OCI-LY3 (cell line): ENCODE measurements around the gene IRF2.

Experiments used
- H2AFZ ChIP-seq: fragments of 200-600, 300-600 bp; shearing (Covaris generic); 2 replicates; pipeline ENCODE4 v1.6.0; 2014; ENCODE audit warnings: antibody characterized with exemption, low read depth, low read length
- H3K27ac ChIP-seq: fragments of 200-600, 300-600 bp; sonication (generic); 2 replicates; pipeline ENCODE4 v1.5.1; 2014; ENCODE audit warnings: mild to moderate bottlenecking, low read length, moderate library complexity, mixed read lengths
- H3K27me3 ChIP-seq: fragments of 200-600, 300-600 bp; sonication (generic); 2 replicates; pipeline ENCODE4 v1.6.1; 2014; ENCODE audit warnings: low read depth, low read length, mixed read lengths
- H3K36me3 ChIP-seq: fragments of 200-600, 300-600 bp; sonication (generic); replicated peaks from 2 replicates; pipeline ENCODE3; 2014; ENCODE audit warnings: low read depth, low read length, mixed read lengths
- H3K4me1 ChIP-seq: fragments of 300-600, 200-600 bp; sonication (generic); 2 replicates; pipeline ENCODE4 v1.6.1; 2014; ENCODE audit warnings: low read length, mixed read lengths
- H3K4me2 ChIP-seq: fragments of 200-600, 300-600 bp; sonication (generic); 2 replicates; pipeline ENCODE4 v1.6.1; 2014; ENCODE audit warnings: low read length, mixed read lengths
- H3K4me3 ChIP-seq: fragments of 300-600, 200-600 bp; sonication (generic); 2 replicates; pipeline ENCODE4 v1.5.1; 2014; ENCODE audit warnings: antibody characterized with exemption, mild to moderate bottlenecking, low read length, moderate library complexity
- H3K79me2 ChIP-seq: fragments of 300-600, 200-600 bp; shearing (Covaris generic); 2 replicates; pipeline ENCODE4 v1.6.1; 2014; ENCODE audit warnings: mild to moderate bottlenecking, low read length, mixed read lengths
- H3K9ac ChIP-seq: fragments of 300-600, 200-600 bp; shearing (Covaris generic); 2 replicates; pipeline ENCODE4 v1.6.0; 2014; ENCODE audit warnings: mild to moderate bottlenecking, low read length, moderate library complexity
- H3K9me3 ChIP-seq: fragments of 200-600, 300-600 bp; shearing (Covaris generic); 2 replicates; pipeline ENCODE4 v1.6.1; 2014; ENCODE audit warnings: low read length, mixed read lengths; ENCODE audit not compliant: insufficient read depth
- H4K20me1 ChIP-seq: fragments of 200-600, 300-600 bp; sonication (generic); 2 replicates; pipeline ENCODE4 v1.6.1; 2016; ENCODE audit warnings: low read length, mixed read lengths; ENCODE audit not compliant: insufficient read depth
- CTCF ChIP-seq: fragments of 200-600, 300-600 bp; sonication (generic); IDR thresholded peaks from 2 replicates; pipeline ENCODE4 v1.5.1; 2014; ENCODE audit warnings: antibody characterized with exemption, low read length, low read depth
- EZH2phosphoT487 ChIP-seq: fragments of 200-600 bp; shearing (Covaris generic); IDR thresholded peaks from 2 replicates; pipeline ENCODE4 v1.6.1; 2018; ENCODE audit warnings: antibody characterized with exemption, mixed run types, low read depth

IRF2 gene

GRCh38 chr4:184460499-184461285 lies 13.7 kb downstream of the IRF2 start:
- Histone ChIP-seq H4K20me1 (peaks cover 63% of the 10 kb centered on the region), H3K4me2 (no peak overlapping the region), H3K9ac (no peak overlapping the region), H3K4me1 (no peaks in the 10 kb centered on the region), H3K36me3 (no peaks in the 10 kb centered on the region), H3K4me3 (no peak overlapping the region), H3K27ac (no peak overlapping the region), H3K27me3 (no peaks in the 10 kb centered on the region), H2AFZ (no peak overlapping the region), H3K9me3 (no peaks in the 10 kb centered on the region), H3K79me2 (peaks cover 93% of the 10 kb centered on the region)
- TF ChIP-seq EZH2phosphoT487 (no peak), CTCF (no peak)

GRCh38 chr4:184459413-184459812 lies 14.9 kb downstream of the IRF2 start:
- H3K79me2 ChIP-seq = peaks cover 91% of the 10 kb centered on the region
- no peaks in the 10 kb centered on the region for H3K27me3 ChIP-seq
- no peak overlapping the region for H3K27ac ChIP-seq
- H3K4me3 ChIP-seq = no peak overlapping the region
- no peaks in the 10 kb centered on the region for H3K36me3 ChIP-seq
- no peaks in the 10 kb centered on the region for H3K9me3 ChIP-seq
- no peak overlapping the region for H2AFZ ChIP-seq
- no peak for TF ChIP-seq CTCF
- TF ChIP-seq EZH2phosphoT487 = no peak
- H4K20me1 ChIP-seq = peaks cover 62% of the 10 kb centered on the region
- H3K4me2 ChIP-seq = no peak overlapping the region
- no peak overlapping the region for H3K9ac ChIP-seq
- peaks cover 1% of the 10 kb centered on the region; the same call in 1 of the 2 replicates for H3K4me1 ChIP-seq

- H3K4me3 ChIP-seq = no peak overlapping the region
- no peaks in the 10 kb centered on the region for H3K27me3 ChIP-seq
- TF ChIP-seq EZH2phosphoT487 (no peak), CTCF (no peak)
- H3K4me1 ChIP-seq = peaks cover 13% of the 10 kb centered on the region
- H3K4me2 ChIP-seq = no peak overlapping the region
- H3K27ac ChIP-seq = no peak overlapping the region
- peaks cover 73% of the 10 kb centered on the region for H4K20me1 ChIP-seq
- no peaks in the 10 kb centered on the region for H3K9me3 ChIP-seq
- no peak overlapping the region for H2AFZ ChIP-seq
- no peak overlapping the region for H3K9ac ChIP-seq
- H3K36me3 ChIP-seq = no peaks in the 10 kb centered on the region
- H3K79me2 ChIP-seq = peaks cover 95% of the 10 kb centered on the region
These were observed 16.7 kb downstream of the IRF2 start for GRCh38 chr4:184457535-184458249.

GRCh38 chr4:184456337-184456736 lies 18.0 kb downstream of the IRF2 start:
- Histone ChIP-seq H3K9ac (no peak overlapping the region), H2AFZ (no peak overlapping the region), H3K4me3 (no peak overlapping the region), H3K36me3 (no peaks in the 10 kb centered on the region), H3K27me3 (no peaks in the 10 kb centered on the region), H3K4me2 (no peak overlapping the region), H3K79me2 (peaks cover 95% of the 10 kb centered on the region), H4K20me1 (peaks cover 74% of the 10 kb centered on the region), H3K27ac (no peak overlapping the region), H3K9me3 (no peaks in the 10 kb centered on the region), H3K4me1 (peaks cover 17% of the 10 kb centered on the region)
- TF ChIP-seq CTCF = no peak
